Sigmoid colon (tissue), 7 donors: ENCODE results near the gene CCSAP. TPM values are rescaled to one million over a fixed set of nuclear protein-coding genes. Genes with fewer than 3 reads are reported as not detected.

Source experiments
- DNase-seq: peaks from one replicate; pipeline ENCODE4 v3.0.0-alpha.2; 2019
- H3K27ac ChIP-seq, 4 donors: fragments of 200-600 bp; sonication (generic); one replicate each; pipeline ENCODE4 v1.5.1; 2016 to 2019; ENCODE audit warnings: mild to moderate bottlenecking in 1 of 4
- H3K27me3 ChIP-seq, 3 donors: fragments of 200-600 bp; sonication (generic); one replicate each; pipeline ENCODE4 v1.5.1; 2019; ENCODE audit warnings: mild to moderate bottlenecking in 1 of 3
- H3K36me3 ChIP-seq, 4 donors: fragments of 200-600 bp; sonication (generic); one replicate each; pipeline ENCODE4 v1.5.1; 2016 to 2019
- H3K4me1 ChIP-seq, 4 donors: fragments of 200-600 bp; sonication (generic); one replicate each; pipeline ENCODE4 v1.5.1; 2017 to 2019
- H3K4me3 ChIP-seq, 4 donors: fragments of 200-600 bp; sonication (generic); one replicate each; pipeline ENCODE4 v1.5.1; 2017 to 2019; ENCODE audit warnings: mild to moderate bottlenecking in 2 of 4, moderate library complexity in 1 of 4
- H3K9me3 ChIP-seq, 4 donors: fragments of 200-600 bp in 3 of 4; sonication (generic) in 3 of 4; one replicate each; pipeline versions ENCODE4 v1.5.1 to v1.6.1; 2013 to 2019
- CTCF ChIP-seq, 4 experiments: fragments of 450-650 bp in 3 of 4; fragments of 200-600 bp in 1 of 4; IDR thresholded peaks; one replicate each; pipeline ENCODE4 v1.5.1; 2016 to 2019; ENCODE audit warnings: antibody characterized with exemption in 4 of 4, mild to moderate bottlenecking in 3 of 4, moderate library complexity in 2 of 4
- EP300 ChIP-seq, 4 donors: sonication (generic); formaldehyde crosslinking; IDR thresholded peaks; one replicate each; pipeline ENCODE4 v1.6.1; 2017; ENCODE audit warnings: antibody characterized with exemption in 4 of 4
- POLR2A ChIP-seq, 2 donors: fragments of 450-650 bp; IDR thresholded peaks; one replicate each; pipeline ENCODE4 v1.6.1; 2016; ENCODE audit warnings: antibody characterized with exemption in 2 of 2, mild to moderate bottlenecking in 2 of 2, moderate library complexity in 2 of 2
- POLR2AphosphoS5 ChIP-seq, 4 donors: sonication (generic); formaldehyde crosslinking; IDR thresholded peaks; one replicate each; pipeline ENCODE4 v1.6.1; 2017; ENCODE audit warnings: antibody characterized with exemption in 4 of 4
- WGBS, 2 donors: extraction: QIAGEN DNeasy Blood & Tissue Kit; methylation state at CpG; one replicate each; pipeline ENCODE4 v1.1.7; 2013; 5-methylcytosine and 5-hydroxymethylcytosine counted together
- intact Hi-C: fragments of 100-400 bp; cut with DNase I; formaldehyde crosslinking; loops from one replicate; pipeline ENCODE4 v1.15.1; 2023
- polyA plus RNA-seq, 3 donors: library from polyadenylated mRNA; stranded (reverse); fragments of 200-250 nt; gene quantifications; one replicate each; pipeline ENCODE4 v1.2.3, GENCODE V29; 2013
- total RNA-seq, 4 donors: library from RNA; depleted of rRNA; stranded (reverse); fragments of >200 nt; gene quantifications; one replicate each; pipeline ENCODE4 v1.1.0, GENCODE V29; 2016
- donor health status: healthy with polysubstance abuse.
- donor health status: Bipolar disorder and iron deficiency.
- donor health status: healthy.

CCSAP gene
- total and polyA plus RNA-seq, 7 donors: 0.60 to 6.1 (median 3.8) TPM

GRCh38 chr1:229303855-229304254 lies 39.0 kb downstream of the CCSAP start:
- Histone ChIP-seq H3K27ac (no peak overlapping the region), H3K27me3 (no peaks in the 10 kb centered on the region), H3K36me3 (peaks cover 8 to 75% (median 29%) of the 10 kb centered on the region in 4 donors), H3K9me3 (no peaks in the 10 kb centered on the region), H3K4me1 (no peaks in the 10 kb centered on the region), H3K4me3 (no peak overlapping the region)
- 89 to 90% methylated on average over 4 of the region's 4 CpGs for WGBS, 2 donors
- intact Hi-C loops: no loop called here
- TF ChIP-seq POLR2A (IDR thresholded peaks at IDR 0.05) (no peak), CTCF (IDR thresholded peaks at IDR 0.05) (no peak), POLR2AphosphoS5 (IDR thresholded peaks at IDR 0.05) (no peak), EP300 (IDR thresholded peaks at IDR 0.05) (no peak)
- no peak for DNase-seq

- Histone ChIP-seq H3K4me1 (no peaks in the 10 kb centered on the region), H3K27me3 (no peaks in the 10 kb centered on the region), H3K36me3 (peaks cover 8 to 75% (median 31%) of the 10 kb centered on the region in 4 donors), H3K9me3 (no peaks in the 10 kb centered on the region), H3K4me3 (no peak overlapping the region), H3K27ac (no peak overlapping the region)
- intact Hi-C loops: no loop called here
- WGBS, 2 donors: 95 to 97% methylated on average over 8 of the region's 8 CpGs
- no peak for DNase-seq
- TF ChIP-seq CTCF (IDR thresholded peaks at IDR 0.05) (no peak), POLR2AphosphoS5 (IDR thresholded peaks at IDR 0.05) (no peak), EP300 (IDR thresholded peaks at IDR 0.05) (no peak), POLR2A (IDR thresholded peaks at IDR 0.05) (no peak)
These were observed 40.1 kb downstream of the CCSAP start for GRCh38 chr1:229302740-229303139.

- Histone ChIP-seq H3K4me3 (no peak overlapping the region), H3K27ac (no peak overlapping the region), H3K4me1 (peaks cover 0 to 3% (median 0%) of the 10 kb centered on the region in 4 donors), H3K9me3 (no peaks in the 10 kb centered on the region), H3K36me3 (peaks cover 8 to 87% (median 32%) of the 10 kb centered on the region in 4 donors), H3K27me3 (no peaks in the 10 kb centered on the region)
- no peak for DNase-seq
- 87 to 93% methylated on average over 6 of the region's 6 CpGs for WGBS, 2 donors
- intact Hi-C loops: no loop called here
- no peak for TF ChIP-seq EP300 (IDR thresholded peaks at IDR 0.05)
- TF ChIP-seq POLR2AphosphoS5 (IDR thresholded peaks at IDR 0.05): no peak
- TF ChIP-seq POLR2A (IDR thresholded peaks at IDR 0.05): no peak
- no peak for TF ChIP-seq CTCF (IDR thresholded peaks at IDR 0.05)
These were observed 42.6 kb downstream of the CCSAP start for GRCh38 chr1:229300099-229300757.

GRCh38 chr1:229298887-229299503 lies 43.9 kb downstream of the CCSAP start:
- no peak for TF ChIP-seq EP300 (IDR thresholded peaks at IDR 0.05)
- Histone ChIP-seq H3K9me3 (no peaks in the 10 kb centered on the region), H3K4me3 (no peak overlapping the region), H3K36me3 (peaks cover 8 to 79% (median 30%) of the 10 kb centered on the region in 4 donors), H3K27ac (no peak overlapping the region), H3K4me1 (peaks cover 0 to 3% (median 0%) of the 10 kb centered on the region in 4 donors), H3K27me3 (no peaks in the 10 kb centered on the region)
- intact Hi-C loops: no loop called here
- no peak for DNase-seq
- WGBS, 2 donors: 65 to 77% methylated on average over 5 of the region's 5 CpGs

- Histone ChIP-seq H3K27me3 (no peaks in the 10 kb centered on the region), H3K4me3 (no peak overlapping the region), H3K9me3 (no peaks in the 10 kb centered on the region), H3K27ac (no peak overlapping the region), H3K4me1 (peaks cover 0 to 3% (median 0%) of the 10 kb centered on the region in 4 donors), H3K36me3 (peaks cover 8 to 73% (median 27%) of the 10 kb centered on the region in 4 donors)
- no peak for DNase-seq
- intact Hi-C loops: no loop called here
- TF ChIP-seq POLR2AphosphoS5 (IDR thresholded peaks at IDR 0.05) (no peak), EP300 (IDR thresholded peaks at IDR 0.05) (no peak), POLR2A (IDR thresholded peaks at IDR 0.05) (no peak), CTCF (IDR thresholded peaks at IDR 0.05) (no peak)
These were observed 44.4 kb downstream of the CCSAP start for GRCh38 chr1:229298420-229298819.
